GOT3 (cell line): ENCODE results near the gene POLK.
"Not testable (repeated sequence)": the region's sequence is repeated elsewhere in the genome, so short reads cannot be mapped to it uniquely, and the experiment has no call there.

Experiments used
- DNase-seq: peaks from one replicate; lab custom pipeline; 2025; ENCODE audit warnings: mixed read lengths; lab: John Stamatoyannopoulos, UW

Gene POLK

GRCh38 chr5:75610859-75611310, 99.2 kb downstream of the POLK start:
- DNase-seq: not testable (repeated sequence)

DNA sequence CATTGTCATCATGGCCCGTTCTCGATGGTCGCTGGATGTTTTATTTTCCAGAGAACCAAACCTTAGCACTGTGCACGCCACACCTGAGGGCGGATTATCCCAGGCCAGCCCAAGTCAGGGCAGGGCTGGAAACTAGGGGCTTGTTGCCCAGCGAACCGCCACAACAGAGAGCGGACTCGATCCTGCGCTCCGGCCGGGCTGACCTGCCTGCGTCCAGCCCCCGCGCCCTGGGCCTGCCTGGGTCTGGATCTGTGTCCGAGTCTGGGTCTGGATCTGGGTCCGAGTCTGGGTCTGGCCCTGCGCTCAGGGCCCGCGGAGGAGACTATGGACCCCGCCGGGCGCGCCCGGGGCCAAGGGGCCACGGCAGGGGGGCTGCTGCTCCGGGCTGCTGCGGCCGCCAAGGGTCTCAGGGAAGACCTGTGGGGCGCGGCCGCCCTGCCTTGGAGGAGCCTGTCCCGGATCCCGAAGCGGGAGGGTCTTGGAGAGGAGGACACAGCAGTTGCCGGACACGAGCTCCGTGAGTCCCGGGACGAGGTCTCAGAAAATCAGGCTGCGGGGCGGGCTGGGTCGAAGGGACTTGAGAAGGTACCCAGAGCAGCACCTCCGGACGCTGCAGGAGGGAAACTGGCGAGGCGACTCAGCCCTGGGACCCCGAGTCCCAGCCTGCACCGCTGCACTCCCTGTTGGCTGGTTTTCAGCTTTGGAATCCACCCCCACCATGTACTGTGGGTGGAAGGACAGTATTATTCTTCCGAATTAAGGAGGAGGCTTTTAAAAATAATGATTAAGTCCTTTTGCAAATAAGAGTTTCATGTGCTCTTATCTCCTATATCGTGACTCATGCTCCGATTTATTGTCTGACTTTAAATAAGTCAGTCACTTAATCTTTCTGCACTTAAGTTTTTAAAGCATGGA, 99.9 kb downstream of the POLK start, which contains the start of gene ANKDD1B:
Gene ANKDD1B, plus strand, starts transcription at position 143 of the 915 bp plus-strand sequence. Its CDS starts 182 bp downstream, at position 325.
- no peak for DNase-seq

DNA sequence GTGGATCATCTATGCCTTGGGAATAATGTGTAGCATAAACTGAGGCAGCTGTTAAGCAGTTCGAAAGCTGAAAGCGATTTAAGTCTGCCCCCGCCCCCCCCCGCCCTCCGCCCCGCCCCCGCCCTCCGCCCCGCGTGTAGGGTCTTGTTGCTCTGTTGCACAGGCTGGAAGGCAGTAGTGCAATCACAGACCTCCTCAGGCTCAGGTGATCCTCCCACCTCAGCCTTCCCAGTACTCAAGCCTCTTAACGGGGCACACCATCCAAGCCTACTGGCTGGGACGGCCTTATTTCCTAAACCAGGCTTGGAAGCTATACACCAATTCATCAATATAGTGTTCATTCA, 100.5 kb downstream of the POLK start:
- DNase-seq: no peak

- DNase-seq: no peak
These were observed 101.2 kb downstream of the POLK start for GRCh38 chr5:75612901-75613300.

DNA sequence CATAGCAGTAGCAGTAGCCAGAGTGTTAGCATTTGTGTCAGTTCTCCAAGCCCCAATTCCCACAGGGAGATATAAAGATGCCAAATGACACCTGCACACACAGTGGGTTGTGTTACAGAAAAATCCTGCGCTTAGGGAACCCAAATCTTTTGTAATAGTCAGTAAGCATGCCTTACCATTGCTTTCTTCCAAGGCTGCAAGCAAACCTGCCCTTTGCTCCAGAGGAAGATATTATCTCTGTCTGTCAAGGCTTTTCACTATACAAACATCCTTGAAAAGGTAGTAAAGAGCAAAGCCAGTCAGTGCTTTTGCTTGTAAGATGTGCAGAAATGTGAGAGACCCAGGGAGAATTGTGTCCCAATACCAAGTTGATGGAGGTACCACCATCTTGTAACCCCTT, 102.5 kb downstream of the POLK start:
- no peak for DNase-seq

DNA sequence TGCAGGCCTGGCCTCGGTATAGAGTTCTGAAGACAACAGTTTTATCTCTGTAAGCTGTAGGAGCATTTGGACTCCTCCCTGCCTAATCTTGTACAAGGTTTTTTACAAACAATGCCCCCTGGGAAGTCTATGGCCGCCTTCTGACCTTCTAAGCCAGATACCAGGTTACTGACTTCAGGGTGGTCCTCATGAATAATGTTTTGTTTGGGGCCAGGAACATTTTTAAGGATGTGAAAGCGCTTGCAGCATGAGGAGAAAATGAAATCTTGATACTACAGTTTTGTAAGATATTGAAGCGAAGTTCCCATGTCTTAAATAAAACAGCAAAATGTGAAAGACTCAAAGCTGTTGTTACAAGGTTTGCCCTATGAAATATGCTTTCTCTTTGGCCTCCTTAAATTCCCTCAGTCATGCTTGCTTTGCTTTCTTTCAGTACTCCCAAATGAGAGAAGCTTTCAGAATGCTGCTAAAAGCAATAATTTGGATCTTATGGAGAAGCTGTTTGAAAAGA, 104.7 kb downstream of the POLK start:
- DNase-seq: no peak

DNA sequence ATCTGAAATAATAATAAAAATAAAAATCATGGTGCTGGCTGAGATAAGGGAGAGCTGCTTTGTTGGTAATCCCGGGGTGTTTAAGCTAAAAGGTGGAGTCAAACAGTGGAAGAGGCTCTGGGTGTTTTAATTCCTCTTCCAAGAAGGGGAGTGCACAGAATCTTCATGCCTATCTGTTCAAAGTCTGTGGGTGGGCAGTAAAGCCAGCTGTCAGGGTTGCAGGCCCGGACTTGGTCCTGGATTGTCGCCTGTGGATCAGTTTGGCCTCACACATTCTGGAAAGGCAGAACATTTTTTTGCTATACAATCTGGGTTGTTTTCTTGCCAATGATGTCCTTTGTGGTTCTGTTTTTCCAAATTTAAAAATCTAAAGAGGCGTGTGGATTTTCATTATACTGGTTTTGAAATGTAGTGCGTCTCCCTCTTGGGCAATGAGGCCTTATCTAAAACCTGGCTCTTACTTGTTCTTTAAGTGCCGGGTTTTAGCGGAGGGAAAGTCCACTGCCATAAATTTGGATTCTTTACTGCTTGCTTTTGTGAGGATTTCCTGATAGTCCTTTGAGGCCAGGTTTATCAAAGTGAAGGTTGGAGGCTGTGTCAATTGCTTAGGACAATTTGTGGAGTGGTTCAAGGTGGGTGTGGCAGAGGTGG, 105.4 kb downstream of the POLK start:
- DNase-seq: no peak

GRCh38 chr5:75617736-75618352, 106.2 kb downstream of the POLK start:
- DNase-seq: no peak

GRCh38 chr5:75620184-75620959, 108.7 kb downstream of the POLK start:
- DNase-seq: no peak

GRCh38 chr5:75622564-75622963, 110.9 kb downstream of the POLK start:
- no peak for DNase-seq

GRCh38 chr5:75623846-75624245, 112.2 kb downstream of the POLK start:
- DNase-seq: no peak

DNA sequence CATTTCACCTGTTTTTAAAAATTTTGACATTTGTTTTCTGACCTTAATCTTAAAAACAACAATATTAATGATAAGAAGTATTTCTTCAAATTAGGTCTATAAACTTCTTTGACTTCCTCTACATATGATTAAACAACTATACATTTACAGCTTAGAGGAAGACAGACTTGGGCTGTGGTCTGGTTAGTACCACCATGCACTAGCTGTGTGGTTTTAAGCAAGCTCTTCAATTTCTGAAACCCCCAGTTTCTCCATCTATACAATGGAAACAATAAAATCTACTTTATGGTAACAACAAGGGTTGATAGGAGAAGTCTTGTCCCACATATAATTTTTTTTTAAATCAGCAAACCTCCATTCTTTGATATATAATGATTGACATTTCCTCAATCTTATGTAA, 115.3 kb downstream of the POLK start:
- no peak for DNase-seq

DNA sequence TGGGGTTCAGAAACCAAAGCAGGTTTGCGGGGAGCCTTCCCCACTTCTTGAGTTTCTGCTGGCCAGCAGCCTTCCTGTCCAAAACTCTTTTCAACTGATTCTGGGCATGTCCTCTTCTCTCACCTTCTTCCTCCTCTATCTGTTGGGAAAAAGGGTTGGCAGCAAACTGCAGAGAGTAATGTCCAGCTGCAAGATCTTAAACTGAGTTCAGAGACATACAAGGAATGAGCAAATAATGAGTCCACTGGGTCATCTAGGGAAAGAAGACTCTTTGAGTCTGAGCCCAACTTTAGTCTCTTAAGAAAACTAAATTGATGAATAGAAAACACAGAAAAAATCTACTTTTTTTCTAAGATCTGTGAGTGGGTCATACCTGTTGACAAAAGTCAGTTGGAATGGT, 116.1 kb downstream of the POLK start:
- DNase-seq: no peak

DNA sequence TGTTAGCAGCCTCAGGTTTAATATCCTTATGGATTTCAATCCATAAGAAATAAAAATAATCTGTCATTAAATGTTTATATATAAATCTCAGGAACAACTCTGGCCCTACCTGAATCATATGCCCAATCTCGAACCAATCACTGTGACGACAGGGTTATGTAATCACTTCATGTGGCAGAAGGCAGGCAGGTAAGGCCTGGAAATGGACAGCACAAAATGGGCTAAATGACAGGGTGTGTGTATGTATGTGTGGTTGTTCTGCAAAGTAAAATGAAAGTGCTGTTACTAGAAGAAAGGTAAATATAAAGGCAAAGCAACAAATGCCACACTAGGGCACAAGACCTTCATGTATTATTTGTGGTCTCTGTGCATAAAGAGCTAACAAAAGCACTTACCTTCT, 119.2 kb downstream of the POLK start:
- no peak for DNase-seq

GRCh38 chr5:75632321-75632720, 120.6 kb downstream of the POLK start:
- no peak for DNase-seq

DNA sequence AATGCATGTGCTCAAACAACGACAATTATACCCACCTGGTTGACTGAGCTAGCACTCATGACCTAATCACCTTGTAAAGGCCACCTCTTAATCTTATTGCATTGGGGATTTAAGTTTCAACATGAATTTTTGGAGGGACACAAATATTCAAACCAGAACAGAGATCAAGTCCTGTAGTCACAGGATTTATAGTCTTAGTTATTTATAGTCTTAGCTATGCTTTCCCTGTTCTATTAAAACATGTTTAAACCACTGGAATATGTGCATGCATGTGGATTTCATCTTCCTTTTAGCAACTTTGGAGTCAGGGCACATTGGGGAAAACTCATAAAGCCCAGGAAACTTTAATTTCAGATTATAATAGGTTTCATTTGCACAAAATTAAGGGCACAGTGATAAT, 126.3 kb downstream of the POLK start:
- no peak for DNase-seq

DNA sequence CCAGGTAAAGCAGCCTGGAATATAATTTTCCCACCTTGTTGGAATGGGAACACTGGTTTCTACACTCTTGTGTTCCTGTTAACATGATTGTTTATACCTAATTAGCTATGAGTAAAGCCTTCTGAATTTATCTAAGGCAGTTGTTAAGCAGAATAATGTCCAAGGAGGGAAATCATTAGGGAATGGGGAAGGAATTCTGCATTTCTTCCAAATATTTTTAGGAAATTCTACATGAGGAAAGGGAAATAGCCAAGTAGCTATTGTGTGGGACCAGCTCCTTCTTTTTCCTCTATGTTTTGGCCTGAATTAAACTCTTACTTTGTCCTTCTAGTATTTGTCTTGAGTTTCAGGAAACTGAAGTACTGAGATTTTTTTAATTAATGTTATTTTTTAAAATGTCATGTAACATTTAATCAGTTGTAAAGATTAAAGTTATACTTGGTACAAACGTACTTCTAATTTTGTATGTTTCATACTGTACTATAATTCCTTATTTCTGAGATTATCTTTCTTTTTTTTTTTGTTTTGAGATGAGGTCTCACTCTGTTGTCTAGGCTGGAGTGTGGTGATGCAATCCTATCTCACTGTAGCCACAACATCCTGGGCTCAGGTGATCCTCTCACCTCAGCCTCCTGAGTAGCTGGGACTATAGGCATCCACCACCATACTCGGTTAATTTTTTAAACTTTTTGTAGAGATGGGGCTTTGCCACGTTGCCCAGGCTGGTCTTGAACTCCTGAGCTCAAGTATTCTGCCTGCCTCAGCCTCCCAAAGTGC, 128.0 kb downstream of the POLK start:
- no peak for DNase-seq

DNA sequence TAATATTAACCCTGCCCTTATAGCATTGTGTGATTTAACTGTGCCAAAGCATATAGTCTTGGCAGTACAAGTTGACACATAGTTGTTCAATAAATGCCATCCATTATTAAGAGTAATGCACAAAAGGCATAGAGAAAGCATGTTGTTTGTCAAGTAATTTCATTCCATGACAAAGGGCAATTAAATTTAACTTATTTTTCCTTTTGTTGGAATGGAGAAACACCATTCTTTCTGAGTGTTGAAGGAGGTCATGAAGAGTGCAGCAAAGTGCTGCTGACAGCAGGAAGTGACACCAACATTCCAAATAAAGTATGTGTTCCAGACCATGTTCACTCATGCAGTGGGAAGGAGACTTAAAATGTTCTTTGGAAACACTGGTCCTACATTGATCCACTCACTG, 128.7 kb downstream of the POLK start:
- DNase-seq: no peak

- no peak for DNase-seq
These were observed 129.1 kb downstream of the POLK start for GRCh38 chr5:75640826-75641225.

- no peak for DNase-seq
These were observed 137.0 kb downstream of the POLK start for GRCh38 chr5:75648712-75649111.
